Activated CD8-positive, alpha-beta memory T cell treated with anti-CD3 and anti-CD28 coated beads for 36 hours (primary cell): Measurements from ENCODE around the gene SDK1. TPM values are rescaled to one million over a fixed set of nuclear protein-coding genes. Genes with fewer than 3 reads are reported as not detected.
"Not testable (repeated sequence)": the region's sequence is repeated elsewhere in the genome, so short reads cannot be mapped to it uniquely, and the experiment has no call there.

Source experiments
- CTCF ChIA-PET: fragments of 350-600 bp; sonication (Branson Sonifier 250); formaldehyde crosslinking; loops from one replicate; lab custom pipeline; 2021; ENCODE audit warnings: antibody characterized with exemption; lab: Charles Lee
- POLR2A ChIA-PET: fragments of 350-600 bp; sonication (Branson Sonifier 250); formaldehyde crosslinking; loops from one replicate; lab custom pipeline; 2021; ENCODE audit warnings: antibody characterized with exemption; lab: Charles Lee
- total RNA-seq, 2 experiments: library from RNA; stranded (reverse); gene quantifications; one replicate each; pipeline ENCODE4 v1.2.3, GENCODE V29; 2021

Gene SDK1
- total RNA-seq, 2 experiments from 2014 or later, result 0.15 to 0.50 TPM

DNA sequence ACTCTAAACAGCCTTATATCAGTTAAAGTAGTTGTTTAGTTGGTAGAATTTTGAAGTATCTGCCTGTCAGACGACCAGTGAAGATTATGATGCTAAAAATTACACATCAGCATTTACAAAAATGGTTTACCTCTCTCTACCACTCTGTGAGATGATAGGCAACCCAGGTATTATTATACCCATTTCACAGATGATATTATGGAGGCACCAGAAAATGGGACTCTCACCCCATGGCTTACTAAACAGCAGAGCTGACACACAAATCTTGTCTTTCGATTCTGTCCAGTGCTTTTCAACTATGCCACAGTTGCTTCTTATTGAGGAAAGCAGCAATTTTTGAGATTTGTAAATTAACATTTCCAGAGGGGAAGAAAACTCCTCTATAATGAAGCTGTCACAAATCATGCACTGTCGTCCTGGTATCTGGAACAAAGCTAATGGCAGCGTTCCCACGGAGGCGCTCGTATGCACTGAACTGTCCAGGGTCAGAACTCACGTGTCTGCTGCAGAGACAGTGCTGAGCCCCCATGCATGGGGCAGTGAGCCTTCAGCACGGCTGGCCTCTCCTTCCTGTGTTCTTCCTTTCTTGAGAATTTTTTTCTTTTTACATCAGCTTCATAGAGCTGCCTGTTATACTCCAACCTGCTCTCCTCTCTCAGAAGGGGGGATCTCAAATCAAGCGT is 381.1 kb downstream of the SDK1 start:
- CTCF ChIA-PET, result no interaction called here
- POLR2A ChIA-PET, result no interaction called here

DNA sequence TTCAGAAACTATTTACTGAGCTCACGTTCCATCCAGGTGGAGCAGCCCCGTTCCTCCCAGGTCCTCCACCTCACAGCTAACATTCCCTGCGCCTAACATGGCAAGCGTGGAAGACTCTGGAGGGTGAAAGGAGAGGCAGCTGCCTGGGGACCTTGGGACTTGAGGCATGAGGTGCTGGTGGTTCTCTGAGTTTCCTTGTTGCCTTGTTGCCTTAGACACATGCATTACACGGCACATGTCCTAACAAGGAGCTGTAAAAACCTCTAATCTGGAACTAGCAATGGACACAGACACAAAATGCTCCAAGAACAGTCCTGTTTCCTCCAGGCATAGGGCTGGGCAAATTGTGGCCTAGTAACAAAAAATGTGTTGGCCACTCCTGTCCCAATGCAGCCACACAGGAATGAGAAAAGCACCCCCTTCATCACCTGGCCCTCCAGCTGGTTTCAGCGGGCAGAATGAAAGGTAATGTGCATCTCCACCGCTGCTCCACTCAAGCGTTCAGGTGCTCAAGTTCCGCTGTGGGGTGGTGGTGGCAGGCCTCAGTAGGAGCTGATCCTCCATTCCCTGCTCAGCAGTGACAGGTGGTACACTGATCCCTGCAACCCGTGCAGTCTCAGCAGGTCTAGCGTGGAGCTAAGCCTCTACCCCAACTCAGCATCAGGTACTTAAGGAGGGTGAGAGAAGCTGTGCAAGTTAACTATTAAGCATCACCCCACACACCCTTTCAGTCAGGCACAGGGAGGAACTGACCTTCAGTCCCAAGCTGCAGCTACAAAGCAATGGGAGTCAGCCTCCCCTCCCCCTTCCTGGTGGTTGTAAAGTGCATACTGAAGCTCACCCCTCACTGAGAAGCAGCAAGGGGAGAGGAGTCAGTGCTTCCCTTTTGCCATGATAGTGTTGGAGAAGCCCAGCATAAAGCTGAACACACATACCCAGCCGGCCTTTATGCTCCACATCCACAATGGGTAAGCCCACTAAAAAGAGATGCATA is 382.8 kb downstream of the SDK1 start:
- ChIA-PET CTCF (no interaction called here), POLR2A (no interaction called here)

DNA sequence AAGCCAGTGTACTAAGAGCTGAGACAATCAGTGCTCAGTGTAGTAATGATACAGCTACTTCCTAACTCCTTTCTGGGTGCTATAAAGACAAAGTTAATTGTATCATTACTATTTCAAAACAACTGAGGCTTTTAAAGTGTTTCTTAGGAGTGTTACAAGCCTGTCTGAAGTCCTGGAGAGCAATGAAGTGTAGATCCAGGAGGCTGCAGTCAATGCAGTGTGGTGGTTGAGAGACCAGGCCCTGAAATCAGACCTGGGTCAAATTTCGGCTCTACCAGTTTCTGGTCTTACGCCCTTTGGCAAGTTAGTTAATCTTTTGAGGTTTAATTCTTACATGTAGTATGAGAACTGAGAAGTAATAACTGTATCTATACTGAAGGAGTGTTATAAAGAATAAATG is 387.0 kb downstream of the SDK1 start:
- CTCF ChIA-PET, result no interaction called here
- POLR2A ChIA-PET, result no interaction called here

DNA sequence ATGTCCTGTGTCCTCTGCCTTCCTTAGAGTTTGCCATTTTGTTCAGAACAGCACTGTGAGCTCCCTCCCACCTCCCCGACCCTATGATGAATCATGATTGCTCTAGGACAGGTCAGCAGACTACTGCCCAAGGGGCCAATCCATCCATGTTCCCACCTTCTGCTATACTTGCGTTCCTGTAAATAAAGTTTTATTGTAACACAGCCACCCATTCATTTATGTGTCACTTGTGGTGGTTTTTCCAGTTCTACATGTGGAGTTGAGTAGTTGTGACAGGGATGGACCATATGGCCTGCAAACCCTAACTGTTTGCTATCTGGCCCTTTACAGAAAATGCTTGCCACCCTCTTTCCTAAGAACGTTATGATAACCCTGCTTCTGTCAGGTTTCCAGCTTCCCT is 387.8 kb downstream of the SDK1 start:
- ChIA-PET CTCF (no interaction called here), POLR2A (no interaction called here)

DNA sequence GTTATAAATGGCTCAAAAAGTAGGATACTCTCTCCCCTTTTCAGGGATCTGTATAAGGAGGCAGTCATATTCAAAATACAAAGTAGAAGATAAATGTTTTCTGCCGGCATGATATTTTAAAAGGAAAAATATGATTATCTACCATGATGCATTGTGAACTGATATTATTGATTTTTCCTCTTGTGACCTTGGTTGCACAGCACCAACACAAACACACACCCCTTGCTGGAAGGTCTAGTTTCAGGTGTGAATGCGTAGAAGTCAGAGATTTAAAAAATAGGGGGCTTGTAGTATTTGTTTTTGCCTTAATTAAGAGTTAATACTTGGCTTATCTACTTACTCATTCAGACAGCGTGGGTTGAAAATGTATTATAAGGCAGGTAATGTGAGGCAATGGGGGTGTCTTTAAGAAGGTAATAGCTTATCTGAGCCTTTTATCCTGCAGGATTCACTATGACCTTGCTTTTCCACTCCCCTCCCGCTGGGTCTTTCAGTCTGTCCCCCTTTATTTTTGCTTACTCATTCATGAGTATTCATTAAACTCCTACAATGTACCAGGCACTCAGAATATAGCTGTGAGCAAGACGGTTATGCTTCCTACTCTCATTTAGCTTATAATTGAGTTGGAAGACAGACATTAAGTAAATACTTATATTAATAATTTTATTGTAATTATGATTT is 390.6 kb downstream of the SDK1 start:
- POLR2A ChIA-PET, result no interaction called here
- CTCF ChIA-PET, result no interaction called here

DNA sequence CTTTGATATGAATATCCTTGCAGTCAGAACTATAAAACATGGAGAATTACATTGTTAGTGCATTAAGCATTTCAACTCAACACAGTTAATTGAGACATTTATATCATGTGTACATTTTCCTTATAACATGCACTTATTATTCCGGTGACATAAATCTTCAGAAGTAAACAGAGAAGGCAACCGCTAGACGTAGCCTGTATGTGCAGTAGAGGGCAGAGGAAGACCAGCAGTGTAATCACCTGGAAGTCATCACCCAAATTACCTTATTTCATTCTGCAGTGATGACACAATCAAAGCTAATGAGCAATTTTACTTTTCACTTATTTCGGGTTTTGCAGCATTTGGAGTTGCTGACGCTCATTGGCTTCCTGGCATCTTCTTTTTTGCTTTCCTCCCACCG is 394.6 kb downstream of the SDK1 start:
- ChIA-PET CTCF (no interaction called here), POLR2A (no interaction called here)

DNA sequence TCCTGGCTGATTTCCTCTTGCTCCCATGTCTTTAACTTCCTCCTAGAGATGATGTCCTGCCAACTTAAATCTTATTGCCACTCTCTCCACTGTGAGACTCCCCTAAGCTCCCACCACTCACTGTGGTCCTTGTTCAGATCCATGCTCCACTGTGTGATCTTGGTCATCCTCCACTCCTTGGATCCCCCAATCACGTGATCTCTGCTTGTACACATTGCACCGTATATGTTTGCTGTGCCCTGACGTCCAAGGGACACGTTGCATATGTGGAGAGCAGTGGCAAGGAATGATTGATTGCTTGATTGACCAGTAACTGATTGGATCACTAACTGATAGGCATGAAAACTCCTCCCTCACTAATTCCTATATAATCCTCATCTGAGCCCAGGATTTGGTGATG is 395.1 kb downstream of the SDK1 start:
- CTCF ChIA-PET, result no interaction called here
- POLR2A ChIA-PET, result no interaction called here

DNA sequence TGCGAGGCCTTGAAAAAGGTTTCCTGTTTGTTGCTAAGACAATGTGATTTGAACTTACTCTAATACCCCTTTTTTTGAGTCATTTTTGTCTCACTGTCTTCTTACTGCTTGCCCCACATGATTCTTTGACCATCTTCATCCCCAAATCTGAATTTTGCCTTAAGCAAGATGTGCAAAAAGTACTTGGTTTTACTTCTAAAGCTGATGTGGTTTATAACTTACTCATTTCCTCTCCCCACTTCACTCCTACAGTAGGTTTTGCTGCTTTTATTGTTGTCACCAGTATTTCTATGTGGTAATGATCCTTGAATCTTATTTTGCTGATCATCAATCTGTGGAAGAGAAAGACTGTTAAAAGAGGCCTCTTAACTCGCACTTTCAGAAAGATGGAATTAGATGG is 396.4 kb downstream of the SDK1 start:
- CTCF ChIA-PET, result no interaction called here
- POLR2A ChIA-PET, result no interaction called here

DNA sequence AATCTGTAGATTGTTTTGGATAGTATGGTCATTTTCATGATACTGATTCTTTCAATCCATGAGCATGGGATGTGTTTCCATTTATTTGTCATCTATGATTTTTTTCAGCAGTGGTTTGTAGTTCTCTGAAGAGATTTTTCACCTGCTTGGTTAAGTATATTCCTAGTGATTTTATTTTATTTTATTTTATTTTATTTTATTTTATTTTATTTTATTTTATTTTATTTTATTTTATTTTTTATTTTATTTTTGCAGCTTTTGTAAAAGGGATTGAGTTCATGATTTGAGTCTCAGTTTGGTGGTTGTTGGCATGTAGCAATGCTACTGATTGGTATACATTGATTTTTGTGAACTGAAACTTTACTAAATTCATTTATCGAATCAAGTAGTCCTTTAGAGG is 404.2 kb downstream of the SDK1 start:
- CTCF ChIA-PET, result no interaction called here
- POLR2A ChIA-PET, result no interaction called here

DNA sequence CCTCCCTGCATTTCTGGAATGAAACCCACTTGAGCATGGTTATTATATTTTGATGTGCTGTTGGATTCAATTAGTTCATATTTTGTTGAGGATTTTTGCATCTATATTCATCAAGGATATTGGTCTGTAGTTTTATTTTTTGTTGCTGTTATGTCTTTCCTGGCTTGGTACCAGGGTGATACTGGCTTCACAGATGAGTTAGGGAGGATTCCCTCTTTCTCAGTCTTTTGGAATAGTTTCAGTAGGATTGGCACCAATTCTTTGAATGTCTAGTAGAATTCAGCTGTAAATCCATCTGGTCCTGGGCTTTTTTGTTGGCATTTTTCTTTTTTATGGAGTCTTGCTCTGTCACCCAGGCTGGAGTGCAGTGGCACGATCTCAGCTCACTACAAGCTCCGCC is 405.0 kb downstream of the SDK1 start:
- POLR2A ChIA-PET, CTCF ChIA-PET: not testable (repeated sequence)

DNA sequence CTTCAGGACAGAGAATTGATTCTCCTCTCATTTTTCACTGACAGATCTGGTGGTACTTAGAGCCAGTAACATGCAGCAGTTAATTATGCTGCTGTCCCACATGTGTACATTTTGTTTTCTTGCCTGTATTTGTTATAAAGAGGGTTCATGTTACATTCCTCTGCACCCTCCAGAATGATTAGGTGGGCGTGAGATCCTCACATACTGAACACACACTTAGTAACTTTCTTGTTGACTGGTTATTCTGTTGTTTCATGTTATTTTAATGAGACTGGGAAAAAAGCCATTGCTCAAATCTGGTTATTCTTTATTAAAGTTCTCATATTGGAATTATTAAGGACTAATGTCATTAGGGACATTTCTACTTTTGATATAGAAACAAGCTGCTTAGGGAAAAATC is 409.1 kb downstream of the SDK1 start:
- CTCF ChIA-PET, result no interaction called here
- POLR2A ChIA-PET, result no interaction called here

DNA sequence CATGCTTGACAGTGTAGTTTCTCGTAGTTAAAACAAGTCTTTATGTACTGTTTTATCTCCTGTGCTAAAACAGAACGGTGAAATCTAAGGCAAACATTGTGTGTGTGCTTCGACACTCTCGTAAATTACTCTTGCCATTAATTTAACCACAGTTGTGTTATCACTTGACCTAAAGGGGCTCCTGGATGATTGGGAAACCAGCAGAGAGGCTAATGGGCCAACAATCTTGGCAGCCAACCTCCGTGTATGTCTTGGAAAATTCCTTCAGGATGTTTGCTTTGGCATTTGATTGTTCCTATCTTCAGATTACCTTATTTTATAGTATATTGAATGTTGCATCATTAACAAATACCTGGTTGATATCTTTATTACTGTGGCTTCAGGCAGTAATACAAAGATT is 409.5 kb downstream of the SDK1 start:
- ChIA-PET POLR2A (no interaction called here), CTCF (no interaction called here)

DNA sequence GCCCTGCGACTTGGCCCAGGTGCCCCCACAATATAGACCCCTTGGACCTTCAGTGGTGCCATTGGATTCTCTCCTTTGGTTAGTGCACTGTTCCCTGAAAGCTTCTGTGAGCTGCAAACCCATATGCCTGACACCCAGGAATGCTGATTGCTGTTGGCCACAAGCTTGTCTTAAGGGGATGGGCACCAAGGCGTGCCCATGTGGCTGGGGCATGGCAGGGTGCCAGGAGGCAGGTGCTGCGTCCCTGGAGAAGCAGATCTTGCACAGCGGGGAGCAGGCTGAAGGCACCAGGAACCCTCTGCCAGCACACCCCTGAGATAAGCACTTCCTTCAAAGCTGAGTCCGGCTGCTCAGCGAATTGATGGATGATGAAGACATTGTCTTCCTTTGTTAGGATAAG is 411.8 kb downstream of the SDK1 start:
- POLR2A ChIA-PET, result no interaction called here
- CTCF ChIA-PET, result no interaction called here

DNA sequence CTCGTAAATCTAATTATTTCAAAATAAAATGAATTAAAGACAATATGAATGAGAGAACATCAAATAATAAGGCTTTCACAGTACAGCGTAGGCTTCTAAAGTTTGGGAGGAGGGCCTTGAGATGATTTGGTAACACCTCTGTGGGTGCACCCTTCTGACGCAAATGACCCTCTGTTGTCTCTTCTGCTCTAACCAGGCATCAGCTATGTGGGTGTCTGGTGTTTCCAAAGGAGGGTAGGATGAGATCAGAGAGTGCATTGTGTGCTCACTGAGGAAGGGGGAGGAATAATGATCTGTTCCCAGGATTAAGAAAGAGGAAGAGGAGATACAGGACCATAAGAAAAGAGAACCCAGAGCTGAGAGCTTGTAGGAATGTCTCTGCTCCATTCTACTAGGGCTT is 420.4 kb downstream of the SDK1 start:
- CTCF ChIA-PET, result no interaction called here

DNA sequence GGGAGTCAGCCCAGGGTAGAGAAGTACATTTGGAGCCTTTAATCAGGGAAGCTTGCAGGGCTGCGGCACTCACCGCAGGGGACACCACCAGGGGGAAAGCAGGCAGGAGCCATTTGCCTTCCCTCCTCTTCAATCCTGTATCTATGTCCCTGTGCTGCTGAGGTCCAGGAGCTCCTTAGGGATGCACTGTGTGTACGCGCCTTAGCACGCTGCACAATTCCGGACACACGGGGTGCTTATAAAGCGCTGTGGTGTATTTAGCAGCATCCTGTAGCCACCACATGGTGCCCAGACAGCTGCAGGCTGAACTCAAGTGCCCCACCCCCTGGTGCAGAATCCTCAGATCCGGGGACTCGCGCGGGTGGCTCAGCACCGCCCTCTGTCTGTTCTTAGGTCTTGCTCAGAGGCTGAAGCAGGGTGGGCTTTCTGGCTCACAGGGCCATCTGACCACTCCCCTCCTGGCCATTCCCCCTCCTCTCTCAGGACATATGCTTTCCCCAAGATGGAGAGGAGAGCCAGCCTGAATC is 421.4 kb downstream of the SDK1 start:
- ChIA-PET CTCF (no interaction called here), POLR2A (no interaction called here)

More for the DNA sequence above, 420.4 kb downstream of the SDK1 start:
- POLR2A ChIA-PET, result no interaction called here

DNA sequence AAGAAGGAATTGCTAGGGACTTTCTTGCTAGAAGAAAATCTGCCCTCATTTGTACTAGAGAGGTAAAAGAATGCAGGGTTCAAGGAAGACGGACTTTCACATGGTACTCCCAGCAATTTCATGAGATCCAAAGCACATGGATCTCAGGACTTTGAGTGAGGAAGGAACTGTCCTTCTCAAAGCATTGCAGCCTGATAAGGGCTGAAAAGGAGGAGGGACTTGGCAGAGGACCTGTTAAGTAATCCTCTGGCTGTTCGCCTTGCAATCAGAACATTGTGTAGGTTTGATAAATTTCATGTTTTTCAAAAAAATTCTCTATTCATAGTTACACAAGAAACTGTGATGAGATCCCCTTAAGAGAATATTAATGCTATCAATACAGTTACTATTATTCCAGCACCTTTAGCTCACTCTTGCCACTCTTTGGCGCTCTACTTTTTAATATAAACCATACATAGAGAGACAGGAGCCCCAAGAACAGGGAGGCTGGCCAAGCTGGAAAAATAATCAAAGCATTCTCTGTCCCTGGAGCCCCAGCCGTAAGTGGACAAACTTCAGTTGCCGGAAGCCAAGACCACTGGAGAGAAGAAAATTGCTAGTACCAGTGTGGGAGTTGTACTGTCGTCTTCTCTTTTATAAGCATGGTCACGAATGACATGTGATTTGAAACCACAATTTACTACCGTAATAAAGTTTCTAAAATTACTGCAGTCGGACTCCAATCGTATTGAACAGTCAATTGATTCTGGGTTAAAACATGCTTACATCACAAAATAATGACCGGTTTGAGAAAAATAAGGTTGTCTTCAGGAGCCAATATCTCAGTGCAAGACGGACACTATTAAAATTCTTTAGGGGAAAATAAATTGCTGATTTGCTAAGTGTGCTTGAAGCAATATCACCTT is 424.4 kb downstream of the SDK1 start:
- ChIA-PET POLR2A (no interaction called here), CTCF (no interaction called here)

DNA sequence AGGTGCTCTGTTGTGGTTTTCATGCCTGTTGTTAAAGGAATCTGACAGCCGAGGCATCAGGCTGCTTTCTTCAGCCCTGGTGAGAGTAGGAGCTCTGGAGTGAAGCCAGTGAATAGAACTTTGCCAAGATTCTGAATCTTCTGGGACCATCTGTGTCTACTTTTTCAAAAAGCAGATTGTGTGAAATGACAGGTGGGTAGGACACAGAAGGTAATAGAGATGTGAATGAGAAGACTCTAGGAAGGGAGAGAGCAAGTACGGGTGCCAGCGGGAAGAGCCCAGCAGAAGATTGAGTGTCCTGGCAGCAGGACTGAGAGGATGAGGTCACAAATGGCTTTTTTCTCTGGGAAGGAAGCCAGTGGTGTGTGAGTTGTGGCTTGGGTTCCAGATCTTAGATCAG is 429.2 kb downstream of the SDK1 start:
- CTCF ChIA-PET, result no interaction called here
- POLR2A ChIA-PET, result no interaction called here

DNA sequence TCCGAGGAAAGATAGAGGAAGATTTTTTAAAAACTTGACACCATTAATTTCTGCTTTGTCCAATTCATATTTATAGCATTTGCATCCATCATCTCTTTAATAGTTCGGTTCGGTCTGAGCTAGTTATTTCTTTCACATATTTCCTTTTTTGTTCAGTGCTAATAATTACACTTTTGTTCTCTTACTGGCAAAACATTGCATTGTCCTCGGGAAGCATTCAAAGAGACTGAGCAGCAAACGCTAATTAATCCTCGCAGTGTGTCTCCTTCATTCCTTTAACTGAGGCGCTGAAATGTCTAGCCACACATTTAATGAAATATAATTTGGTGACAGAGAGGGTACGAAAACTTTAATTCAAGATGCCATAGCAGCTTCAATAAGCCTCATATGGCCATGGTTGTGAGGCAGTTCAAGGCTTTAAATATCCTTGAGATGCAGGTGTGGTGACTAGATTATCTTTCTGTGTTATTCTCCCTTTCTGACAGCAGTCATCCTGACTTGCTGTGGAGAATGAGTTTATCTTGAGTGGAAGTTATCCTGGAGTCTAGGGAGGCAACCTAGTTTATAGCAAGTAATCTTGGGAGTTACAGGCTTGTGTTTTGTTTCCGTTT is 431.4 kb downstream of the SDK1 start:
- CTCF ChIA-PET, result no interaction called here
- POLR2A ChIA-PET, result no interaction called here
